OCI-LY3 (cell line): ENCODE measurements around the gene HMGXB4.

Source experiments
- H2AFZ ChIP-seq: fragments of 200-600, 300-600 bp; shearing (Covaris generic); 2 replicates; pipeline ENCODE4 v1.6.0; 2014; ENCODE audit warnings: antibody characterized with exemption, low read depth, low read length
- H3K27ac ChIP-seq: fragments of 200-600, 300-600 bp; sonication (generic); 2 replicates; pipeline ENCODE4 v1.5.1; 2014; ENCODE audit warnings: mild to moderate bottlenecking, low read length, moderate library complexity, mixed read lengths
- H3K27me3 ChIP-seq: fragments of 200-600, 300-600 bp; sonication (generic); 2 replicates; pipeline ENCODE4 v1.6.1; 2014; ENCODE audit warnings: low read depth, low read length, mixed read lengths
- H3K36me3 ChIP-seq: fragments of 200-600, 300-600 bp; sonication (generic); replicated peaks from 2 replicates; pipeline ENCODE3; 2014; ENCODE audit warnings: low read depth, low read length, mixed read lengths
- H3K4me1 ChIP-seq: fragments of 300-600, 200-600 bp; sonication (generic); 2 replicates; pipeline ENCODE4 v1.6.1; 2014; ENCODE audit warnings: low read length, mixed read lengths
- H3K4me2 ChIP-seq: fragments of 200-600, 300-600 bp; sonication (generic); 2 replicates; pipeline ENCODE4 v1.6.1; 2014; ENCODE audit warnings: low read length, mixed read lengths
- H3K4me3 ChIP-seq: fragments of 300-600, 200-600 bp; sonication (generic); 2 replicates; pipeline ENCODE4 v1.5.1; 2014; ENCODE audit warnings: antibody characterized with exemption, mild to moderate bottlenecking, low read length, moderate library complexity
- H3K79me2 ChIP-seq: fragments of 300-600, 200-600 bp; shearing (Covaris generic); 2 replicates; pipeline ENCODE4 v1.6.1; 2014; ENCODE audit warnings: mild to moderate bottlenecking, low read length, mixed read lengths
- H3K9ac ChIP-seq: fragments of 300-600, 200-600 bp; shearing (Covaris generic); 2 replicates; pipeline ENCODE4 v1.6.0; 2014; ENCODE audit warnings: mild to moderate bottlenecking, low read length, moderate library complexity
- H3K9me3 ChIP-seq: fragments of 200-600, 300-600 bp; shearing (Covaris generic); 2 replicates; pipeline ENCODE4 v1.6.1; 2014; ENCODE audit warnings: low read length, mixed read lengths; ENCODE audit not compliant: insufficient read depth
- H4K20me1 ChIP-seq: fragments of 200-600, 300-600 bp; sonication (generic); 2 replicates; pipeline ENCODE4 v1.6.1; 2016; ENCODE audit warnings: low read length, mixed read lengths; ENCODE audit not compliant: insufficient read depth
- CTCF ChIP-seq: fragments of 200-600, 300-600 bp; sonication (generic); IDR thresholded peaks from 2 replicates; pipeline ENCODE4 v1.5.1; 2014; ENCODE audit warnings: antibody characterized with exemption, low read length, low read depth
- EZH2phosphoT487 ChIP-seq: fragments of 200-600 bp; shearing (Covaris generic); IDR thresholded peaks from 2 replicates; pipeline ENCODE4 v1.6.1; 2018; ENCODE audit warnings: antibody characterized with exemption, mixed run types, low read depth

The HMGXB4 gene

DNA sequence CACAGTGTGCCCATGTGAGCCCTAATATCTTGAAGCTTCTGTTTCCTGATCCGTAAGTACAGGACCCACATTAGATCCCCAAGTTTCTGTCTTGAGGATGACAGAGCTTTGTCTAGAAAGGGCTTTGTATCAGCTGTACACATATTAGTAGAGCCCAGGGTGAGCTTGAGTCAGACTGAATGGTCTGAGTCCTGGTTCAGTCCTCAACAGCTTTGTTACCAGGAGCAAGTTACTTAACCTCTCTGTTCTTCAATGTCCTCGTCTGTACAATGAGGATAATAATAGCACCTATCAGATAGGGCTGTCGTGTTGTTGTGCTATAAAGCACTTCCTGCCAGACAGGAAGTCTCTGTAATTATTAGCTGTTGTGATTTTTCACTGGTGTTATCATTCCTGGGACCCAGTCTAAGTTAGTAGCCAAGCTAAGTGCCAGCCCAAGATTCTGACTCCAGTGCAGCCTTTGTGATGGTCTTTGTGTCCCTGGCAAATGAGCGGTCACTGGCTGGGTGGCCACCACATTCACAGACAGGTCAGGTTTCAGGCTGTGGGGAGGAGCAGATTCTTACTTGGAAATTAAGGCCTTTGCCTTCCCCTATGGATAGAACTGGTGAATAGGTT is 49.2 kb downstream of the HMGXB4 start:
- Histone ChIP-seq H3K4me3 (no peak overlapping the region), H3K9me3 (no peaks in the 10 kb centered on the region), H3K27ac (no peak overlapping the region), H4K20me1 (no peaks in the 10 kb centered on the region), H3K9ac (no peak overlapping the region), H3K36me3 (no peaks in the 10 kb centered on the region), H3K27me3 (no peaks in the 10 kb centered on the region), H2AFZ (no peak overlapping the region), H3K4me1 (peaks cover 46% of the 10 kb centered on the region), H3K79me2 (0 out of 2 replicates have a peak, but pooled peaks cover 1% of the 10 kb centered on the region), H3K4me2 (no peak overlapping the region)
- no peak for TF ChIP-seq CTCF

DNA sequence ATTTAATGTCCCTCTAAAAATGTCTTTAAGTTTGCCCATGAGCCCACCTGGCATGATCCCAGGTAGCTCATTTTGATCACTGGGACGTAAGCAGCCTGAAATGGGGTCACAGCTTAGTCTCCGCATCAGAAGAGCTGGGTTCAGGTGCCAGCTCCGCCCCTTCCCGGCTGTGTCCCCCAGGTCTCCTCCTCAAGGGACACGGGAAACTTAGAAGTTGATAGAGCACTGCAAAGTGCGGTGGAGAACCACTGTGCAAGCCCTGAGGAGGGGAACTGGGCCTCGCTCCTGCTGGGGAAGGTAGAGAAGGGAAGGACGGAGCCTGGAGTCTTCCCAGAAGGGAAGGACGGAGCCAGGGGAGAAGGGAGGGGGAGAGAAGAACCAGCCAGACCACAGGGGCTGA is 50.1 kb downstream of the HMGXB4 start:
- H3K4me1 ChIP-seq: peaks cover 55% of the 10 kb centered on the region

DNA sequence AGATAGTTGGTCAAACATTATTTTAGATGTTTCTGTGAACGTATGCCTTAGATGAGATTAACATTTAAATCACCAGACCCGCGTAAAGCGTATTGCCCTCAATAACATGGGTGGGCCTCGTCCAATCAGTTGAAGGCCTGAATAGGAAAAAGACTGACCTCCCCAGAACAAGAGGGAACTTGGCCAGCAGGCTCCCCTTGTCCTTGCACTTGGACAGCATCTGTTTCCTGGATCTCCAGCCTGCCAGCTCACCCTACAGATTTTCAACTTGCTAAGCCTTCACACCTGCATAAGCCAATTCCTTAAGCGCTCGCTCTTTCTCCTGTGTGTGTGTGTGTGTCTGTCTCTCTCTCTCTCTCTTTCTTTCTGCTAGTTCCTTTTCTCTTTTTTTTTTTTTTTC is 50.6 kb downstream of the HMGXB4 start:
- Histone ChIP-seq H3K4me2 (no peak overlapping the region), H3K27me3 (no peaks in the 10 kb centered on the region), H3K79me2 (no peaks in the 10 kb centered on the region), H3K9ac (no peak overlapping the region), H2AFZ (no peak overlapping the region), H3K9me3 (no peaks in the 10 kb centered on the region), H3K4me1 (peaks cover 60% of the 10 kb centered on the region), H4K20me1 (no peaks in the 10 kb centered on the region), H3K4me3 (no peak overlapping the region), H3K27ac (peak overlapping the region; percentile 82; the same call in 1 of the 2 replicates), H3K36me3 (no peaks in the 10 kb centered on the region)
- TF ChIP-seq EZH2phosphoT487 (no peak), CTCF (no peak)

More for the DNA sequence above, 50.1 kb downstream of the HMGXB4 start:
- no peak for TF ChIP-seq EZH2phosphoT487
- no peak for TF ChIP-seq CTCF
- H3K9me3 ChIP-seq: no peaks in the 10 kb centered on the region
- no peak overlapping the region for H3K4me3 ChIP-seq
- no peak overlapping the region for H3K9ac ChIP-seq
- H4K20me1 ChIP-seq: no peaks in the 10 kb centered on the region
- H3K27me3 ChIP-seq: no peaks in the 10 kb centered on the region
- H3K79me2 ChIP-seq: no peaks in the 10 kb centered on the region
- H3K36me3 ChIP-seq: no peaks in the 10 kb centered on the region
- no peak overlapping the region for H3K4me2 ChIP-seq
- no peak overlapping the region for H2AFZ ChIP-seq
- no peak overlapping the region for H3K27ac ChIP-seq

- Histone ChIP-seq H3K4me3 (peak overlapping the region; percentile 4; the same call in 1 of the 2 replicates), H3K9ac (peak overlapping the region; percentile 6; the same call in 1 of the 2 replicates), H3K79me2 (no peaks in the 10 kb centered on the region), H3K4me1 (peaks cover 64% of the 10 kb centered on the region), H4K20me1 (no peaks in the 10 kb centered on the region), H2AFZ (no peak overlapping the region), H3K27ac (peak overlapping the region; percentile 82), H3K36me3 (no peaks in the 10 kb centered on the region), H3K27me3 (no peaks in the 10 kb centered on the region), H3K4me2 (peak overlapping the region; percentile 79), H3K9me3 (no peaks in the 10 kb centered on the region)
- TF ChIP-seq EZH2phosphoT487 (no peak), CTCF (no peak)
Measured at GRCh38 chr22:35308480-35309021, 51.3 kb downstream of the HMGXB4 start.
